ENCODE data around the gene ITSN1. TPM values are rescaled to one million over a fixed set of nuclear protein-coding genes. Genes with fewer than 3 reads are reported as not detected.

Gene ITSN1
- total RNA-seq, 4 donors from 2014 or later, result 14.5 to 33.1 (median 26.9) TPM

GRCh38 chr21:33854604-33855003, 212.3 kb downstream of the ITSN1 start:
- TF ChIP-seq CTCF (IDR thresholded peaks at IDR 0.05 in 4 of 5, conservative IDR thresholded peaks at IDR 0.05 in 1 of 5) (no peak), POLR2A (IDR thresholded peaks at IDR 0.05) (no peak)
- H3K4me3 ChIP-seq, result no peak overlapping the region
- H3K27ac ChIP-seq, result peak overlapping the region in 1 of 4 donors; percentile 25
- H3K9me3 ChIP-seq, result no peaks in the 10 kb centered on the region
- H3K36me3 ChIP-seq, result no peaks in the 10 kb centered on the region
- DNase-seq, result peak in 1 of 2 donors; percentile 2
- in situ Hi-C loops (cut with MboI; ENCODE audit: low sequenced_read_pairs in 4 of 4), result no loop called here
- peaks cover 0 to 4% of the 10 kb centered on the region in 2 donors for H3K4me1 ChIP-seq
- intact Hi-C loops (cut with DNase I; ENCODE audit: low total_unique reads), result no loop called here
- no peak for ATAC-seq
- H3K27me3 ChIP-seq, result no peaks in the 10 kb centered on the region

GRCh38 chr21:33855190-33855589, 212.9 kb downstream of the ITSN1 start:
- Histone ChIP-seq H3K9me3 (no peaks in the 10 kb centered on the region), H3K4me1 (peaks cover 0 to 4% of the 10 kb centered on the region in 2 donors), H3K27me3 (no peaks in the 10 kb centered on the region), H3K27ac (no peak overlapping the region), H3K36me3 (no peaks in the 10 kb centered on the region), H3K4me3 (no peak overlapping the region)
- peak in 1 of 2 donors; percentile 5 for DNase-seq
- no peak for ATAC-seq
- intact Hi-C loops (cut with DNase I; ENCODE audit: low total_unique reads), result no loop called here
- in situ Hi-C loops (cut with MboI; ENCODE audit: low sequenced_read_pairs in 4 of 4), result no loop called here
- TF ChIP-seq POLR2A (IDR thresholded peaks at IDR 0.05) (no peak), CTCF (IDR thresholded peaks at IDR 0.05 in 4 of 5, conservative IDR thresholded peaks at IDR 0.05 in 1 of 5) (no peak)

GRCh38 chr21:33856893-33857527, 214.7 kb downstream of the ITSN1 start:
- intact Hi-C loops (cut with DNase I; ENCODE audit: low total_unique reads) (no loop called here), in situ Hi-C loops (cut with MboI; ENCODE audit: low sequenced_read_pairs in 4 of 4) (no loop called here)
- ATAC-seq, result no peak
- no peaks in the 10 kb centered on the region for H3K36me3 ChIP-seq
- no peak overlapping the region for H3K4me3 ChIP-seq
- H3K4me1 ChIP-seq, result peaks cover 0 to 4% of the 10 kb centered on the region in 2 donors
- H3K27me3 ChIP-seq, result no peaks in the 10 kb centered on the region
- H3K9me3 ChIP-seq, result no peaks in the 10 kb centered on the region
- TF ChIP-seq POLR2A (IDR thresholded peaks at IDR 0.05) (no peak), CTCF (IDR thresholded peaks at IDR 0.05 in 4 of 5, conservative IDR thresholded peaks at IDR 0.05 in 1 of 5) (no peak)
- DNase-seq, result peak in 1 of 2 donors; percentile 3
- H3K27ac ChIP-seq, result no peak overlapping the region

GRCh38 chr21:33857846-33858666, 215.8 kb downstream of the ITSN1 start:
- DNase-seq (no peak), ATAC-seq (no peak)
- no peaks in the 10 kb centered on the region for H3K36me3 ChIP-seq
- H3K9me3 ChIP-seq, result no peaks in the 10 kb centered on the region
- intact Hi-C loops (cut with DNase I; ENCODE audit: low total_unique reads) (no loop called here), in situ Hi-C loops (cut with MboI; ENCODE audit: low sequenced_read_pairs in 4 of 4) (no loop called here)
- H3K4me1 ChIP-seq, result peaks cover 0 to 4% of the 10 kb centered on the region in 2 donors
- H3K27ac ChIP-seq, result peak overlapping the region in 1 of 4 donors; percentile 41
- TF ChIP-seq POLR2A (IDR thresholded peaks at IDR 0.05) (no peak), CTCF (IDR thresholded peaks at IDR 0.05 in 4 of 5, conservative IDR thresholded peaks at IDR 0.05 in 1 of 5) (no peak)
- no peak overlapping the region for H3K4me3 ChIP-seq
- H3K27me3 ChIP-seq, result no peaks in the 10 kb centered on the region

Data from gastrocnemius medialis (tissue), 4 donors.